Hepatocyte (in vitro differentiated cells): Measurements from ENCODE around the gene N4BP2L1. TPM values are rescaled to one million over a fixed set of nuclear protein-coding genes. Genes with fewer than 3 reads are reported as not detected.

Experiments used
- DNase-seq: peaks from one replicate; pipeline ENCODE4 v3.0.0-alpha.2; 2016; ENCODE audit warnings: low spot score
- H2AFZ ChIP-seq: fragments of 200-600 bp; sonication (generic); 2 replicates; pipeline ENCODE4 v1.6.0; 2016; ENCODE audit warnings: antibody characterized with exemption, mild to moderate bottlenecking
- H3K27ac ChIP-seq: fragments of 200-600 bp; sonication (generic); 2 replicates; pipeline ENCODE4 v1.5.1; 2016; ENCODE audit warnings: mild to moderate bottlenecking
- H3K27me3 ChIP-seq: fragments of 200-600 bp; sonication (generic); 2 replicates; pipeline ENCODE4 v1.6.1; 2016
- H3K36me3 ChIP-seq: fragments of 200-600 bp; sonication (generic); replicated peaks from 2 replicates; pipeline ENCODE4 v1.5.1; 2016; ENCODE audit warnings: low read depth; ENCODE audit not compliant: insufficient read depth
- H3K4me1 ChIP-seq: fragments of 200-600 bp; sonication (generic); 2 replicates; pipeline ENCODE4 v1.5.1; 2016; ENCODE audit warnings: mild to moderate bottlenecking, moderate library complexity; ENCODE audit not compliant: insufficient read depth
- H3K4me2 ChIP-seq: fragments of 200-600 bp; sonication (generic); 2 replicates; pipeline ENCODE4 v1.6.0; 2016
- H3K4me3 ChIP-seq: fragments of 200-600 bp; sonication (generic); 2 replicates; pipeline ENCODE4 v1.5.1; 2016; ENCODE audit warnings: mild to moderate bottlenecking
- H3K79me2 ChIP-seq: fragments of 200-600 bp; sonication (generic); 2 replicates; pipeline ENCODE4 v1.6.0; 2017; ENCODE audit warnings: mild to moderate bottlenecking
- H3K9me2 ChIP-seq: fragments of 200-600 bp; sonication (generic); replicated peaks from 2 replicates; pipeline ENCODE4 v1.6.0; 2017; ENCODE audit warnings: mild to moderate bottlenecking; ENCODE audit not compliant: insufficient read depth
- H3K9me3 ChIP-seq: fragments of 200-600 bp; sonication (generic); 2 replicates; pipeline ENCODE4 v1.5.1; 2016; ENCODE audit warnings: low read depth, mild to moderate bottlenecking
- H4K20me1 ChIP-seq: fragments of 200-600 bp; sonication (generic); 2 replicates; pipeline ENCODE4 v1.6.0; 2016; ENCODE audit warnings: mild to moderate bottlenecking; ENCODE audit not compliant: insufficient read depth, poor library complexity, severe bottlenecking
- CTCF ChIP-seq: fragments of 200-600 bp; sonication (generic); IDR thresholded peaks from 2 replicates; pipeline ENCODE4 v1.5.1; 2016; ENCODE audit warnings: antibody characterized with exemption, mild to moderate bottlenecking; ENCODE audit not compliant: poor library complexity
- EZH2 ChIP-seq: fragments of 200-600 bp; sonication (generic); IDR thresholded peaks from 2 replicates; pipeline ENCODE4 v1.6.1; 2016; ENCODE audit warnings: antibody characterized with exemption, mild to moderate bottlenecking, borderline replicate concordance
- EZH2phosphoT487 ChIP-seq: fragments of 200-600 bp; sonication (generic); IDR thresholded peaks from one replicate; pipeline ENCODE4 v1.6.1; 2018; ENCODE audit warnings: antibody characterized with exemption, mild to moderate bottlenecking, low read depth, moderate library complexity; ENCODE audit not compliant: unreplicated experiment, severe bottlenecking
- WGBS: methylation state at CpG from one replicate; pipeline ENCODE4 v1.1.6; 2016; ENCODE audit warnings: low lambda C conversion rate; ENCODE audit errors: missing lambda C conversion rate; 5-methylcytosine and 5-hydroxymethylcytosine counted together
- polyA plus RNA-seq: library from polyadenylated mRNA; unstranded; fragments of >200 nt; fragmentation: Nextera tagmentation; extraction: Ambion mirVana; gene quantifications from 2 replicates; pipeline ENCODE4 v1.2.1, GENCODE V29; 2016
- total RNA-seq: library from RNA; depleted of rRNA; stranded (reverse); fragments of >200 nt; gene quantifications from 2 replicates; pipeline ENCODE4 v1.2.3, GENCODE V29; 2014

The N4BP2L1 gene
- total RNA-seq (5.2 and 7.1 TPM in 2 replicates), polyA plus RNA-seq (4.8 TPM in 2 replicates)

DNA sequence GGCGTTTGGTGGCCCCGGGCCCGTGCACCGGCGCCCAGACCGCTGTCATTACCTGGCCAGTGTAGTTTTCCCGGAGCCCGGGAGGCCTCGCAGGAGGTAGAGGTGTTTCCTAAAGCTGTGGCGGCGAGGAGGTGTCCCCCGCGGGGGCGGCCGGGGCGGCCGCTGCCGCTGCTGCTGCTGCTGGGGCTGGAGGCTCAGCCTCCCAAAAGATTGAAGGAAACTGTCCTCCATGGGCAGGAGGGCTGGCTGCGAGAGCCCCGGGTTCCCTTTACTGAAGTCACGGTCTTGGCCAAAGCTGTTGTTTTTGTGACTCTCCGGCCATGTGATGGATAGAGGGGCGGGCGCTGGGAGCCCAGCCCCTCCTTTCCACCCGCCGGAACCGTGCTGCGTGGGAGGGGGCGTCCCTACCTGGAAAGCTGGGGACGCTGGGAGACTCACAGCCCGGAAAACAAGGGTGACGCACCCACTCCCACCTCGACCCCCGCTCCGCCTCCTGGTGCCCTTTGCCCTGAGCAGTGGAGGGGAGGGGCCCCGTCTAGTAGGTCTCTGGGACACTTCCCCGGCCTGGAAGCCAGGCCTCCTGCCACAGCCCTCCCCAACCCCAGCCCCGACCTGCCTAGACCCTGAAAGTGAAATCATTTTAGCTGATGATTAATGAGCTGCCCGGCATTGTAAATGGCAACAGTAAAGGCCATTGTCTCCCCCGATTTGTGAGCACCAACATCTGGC is at the start of gene N4BP2L1:
N4BP2L1 (minus strand) TSS at position 279 of the 729 bp plus-strand sequence; CDS start at position 231, 48 bp downstream.
- Histone ChIP-seq H3K36me3 (no peaks in the 10 kb centered on the region), H4K20me1 (no peaks in the 10 kb centered on the region), H3K9me2 (no peaks in the 10 kb centered on the region), H3K9me3 (no peaks in the 10 kb centered on the region), H3K27me3 (no peaks in the 10 kb centered on the region), H3K4me3 (peak within 1 kb of the TSS; percentile 87), H2AFZ (peak within 1 kb of the TSS; percentile 61), H3K4me2 (peak within 1 kb of the TSS; percentile 98), H3K4me1 (peaks cover 15% of the 10 kb centered on the region), H3K27ac (peak within 1 kb of the TSS; percentile 88), H3K79me2 (peaks cover 10% of the 10 kb centered on the region)
- WGBS: 3% methylated on average over 25 of the region's 40 CpGs
- peak; percentile 79 for DNase-seq
- TF ChIP-seq EZH2phosphoT487 (no peak), CTCF (no peak), EZH2 (no peak)

DNA sequence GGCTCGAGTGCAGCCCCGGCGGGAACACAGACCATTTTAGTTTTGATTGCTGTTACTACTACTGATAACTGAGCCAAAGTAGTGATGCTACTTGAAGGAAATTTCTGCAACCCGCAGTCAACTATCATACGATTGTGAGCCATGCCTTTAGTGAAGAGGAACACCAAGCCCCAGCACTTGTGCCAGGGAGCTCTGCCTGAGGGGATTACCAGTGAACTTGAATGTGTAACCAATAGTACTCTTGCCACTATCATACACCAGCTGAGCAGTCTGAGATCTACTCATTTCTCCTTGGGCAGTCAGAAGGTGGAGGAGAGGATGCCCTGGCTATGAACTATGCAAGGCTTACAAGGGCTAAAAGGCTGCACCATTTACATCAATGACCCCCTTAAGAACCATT is 49.0 kb upstream of the N4BP2L1 start:
- Histone ChIP-seq H3K4me2 (no peak overlapping the region), H3K4me1 (no peaks in the 10 kb centered on the region), H3K36me3 (no peaks in the 10 kb centered on the region), H4K20me1 (no peaks in the 10 kb centered on the region), H3K27me3 (no peaks in the 10 kb centered on the region), H3K9me2 (no peaks in the 10 kb centered on the region), H2AFZ (no peak overlapping the region), H3K27ac (no peak overlapping the region), H3K9me3 (no peaks in the 10 kb centered on the region), H3K4me3 (no peak overlapping the region), H3K79me2 (no peaks in the 10 kb centered on the region)
- no peak for DNase-seq
- TF ChIP-seq EZH2 (no peak), CTCF (no peak), EZH2phosphoT487 (no peak)
- WGBS: 98% methylated on average over 5 of the region's 5 CpGs

- Histone ChIP-seq H3K27ac (no peak overlapping the region), H2AFZ (no peak overlapping the region), H3K36me3 (no peaks in the 10 kb centered on the region), H3K4me3 (no peak overlapping the region), H3K27me3 (no peaks in the 10 kb centered on the region), H3K9me3 (no peaks in the 10 kb centered on the region), H3K79me2 (no peaks in the 10 kb centered on the region), H3K4me2 (no peak overlapping the region), H4K20me1 (no peaks in the 10 kb centered on the region), H3K4me1 (no peaks in the 10 kb centered on the region), H3K9me2 (no peaks in the 10 kb centered on the region)
- DNase-seq: no peak
- 74% methylated on average over 2 of the region's 2 CpGs for WGBS
- TF ChIP-seq EZH2 (no peak), EZH2phosphoT487 (no peak), CTCF (no peak)
Measured at GRCh38 chr13:32476021-32476731, 48.2 kb upstream of the N4BP2L1 start.
